Activated CD4-positive, CD25-positive, alpha-beta regulatory T cell treated with anti-CD3 and anti-CD28 coated beads, Interleukin-2, amount 50 U/mL, for 24 hours (primary cell): ENCODE data around the gene SLC15A1.
"Not testable (repeated sequence)": the region's sequence is repeated elsewhere in the genome, so short reads cannot be mapped to it uniquely, and the experiment has no call there.

Experiments
- ATAC-seq, 2 donors: fragments of 150-1000 bp; cut with Tn5 transposase; one replicate each; pipeline ENCODE4 v1.10.0; 2021; ENCODE audit warnings: mild to moderate bottlenecking in 1 of 2, moderate library complexity in 1 of 2

Gene SLC15A1

DNA sequence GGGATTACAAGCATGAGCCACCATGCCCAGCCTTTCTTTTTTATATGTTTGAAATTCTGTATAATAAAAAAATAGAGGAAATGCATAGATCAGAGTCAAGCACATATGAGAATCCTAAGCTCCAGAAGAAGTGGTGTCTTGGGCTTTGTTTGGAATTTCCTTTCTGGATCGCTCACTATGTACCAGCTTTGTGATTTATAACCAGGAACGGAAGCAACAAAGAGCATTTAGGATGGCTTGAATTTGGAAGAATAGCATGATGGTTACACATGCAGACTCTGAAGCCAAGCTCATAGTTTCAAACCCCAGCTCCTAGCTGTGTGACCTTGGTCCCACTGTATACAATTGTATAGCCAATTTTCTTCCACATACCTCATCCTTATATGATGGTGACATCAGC, 28.0 kb upstream of the SLC15A1 start:
- ATAC-seq: no peak

DNA sequence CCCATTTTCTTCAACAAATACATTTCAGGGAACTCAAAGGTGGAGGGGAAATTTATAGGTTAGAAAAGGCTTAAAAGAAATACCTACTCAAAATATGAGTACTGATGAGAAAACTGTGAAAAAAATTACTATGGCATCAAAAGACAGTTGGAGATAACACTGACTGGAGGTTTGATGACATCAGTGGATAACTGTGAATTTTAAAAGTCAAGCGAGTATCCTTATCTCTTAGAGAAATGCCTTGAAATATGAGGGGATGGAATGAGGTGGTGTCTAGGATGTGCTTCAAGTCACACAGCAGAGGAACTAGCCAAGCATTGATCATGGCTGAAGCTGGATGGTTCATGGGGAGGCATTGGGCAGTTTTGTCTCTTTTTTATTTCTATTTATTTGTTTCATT, 27.2 kb upstream of the SLC15A1 start:
- ATAC-seq: no peak

DNA sequence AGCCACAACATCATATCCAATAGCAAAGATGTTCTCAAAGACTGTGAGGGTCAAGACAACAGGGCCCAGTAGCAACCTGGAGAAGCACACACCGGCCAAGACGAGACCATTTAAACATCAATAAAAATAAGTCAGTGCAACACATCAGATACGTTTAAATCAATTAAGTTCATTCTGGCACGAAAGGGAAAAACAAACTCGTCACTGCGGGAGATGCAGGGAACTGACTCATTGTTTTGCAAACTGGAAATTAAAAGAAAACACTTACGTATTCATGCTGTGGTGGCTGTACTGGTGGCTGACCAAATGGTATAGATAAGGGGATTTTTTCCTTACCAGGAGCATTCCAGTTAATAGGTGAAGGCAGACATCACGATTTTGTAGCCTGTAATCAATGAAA, 26.3 kb upstream of the SLC15A1 start:
- no peak for ATAC-seq

- no peak for ATAC-seq
Observed at GRCh38 chr13:98776644-98777043, 24.2 kb upstream of the SLC15A1 start.

DNA sequence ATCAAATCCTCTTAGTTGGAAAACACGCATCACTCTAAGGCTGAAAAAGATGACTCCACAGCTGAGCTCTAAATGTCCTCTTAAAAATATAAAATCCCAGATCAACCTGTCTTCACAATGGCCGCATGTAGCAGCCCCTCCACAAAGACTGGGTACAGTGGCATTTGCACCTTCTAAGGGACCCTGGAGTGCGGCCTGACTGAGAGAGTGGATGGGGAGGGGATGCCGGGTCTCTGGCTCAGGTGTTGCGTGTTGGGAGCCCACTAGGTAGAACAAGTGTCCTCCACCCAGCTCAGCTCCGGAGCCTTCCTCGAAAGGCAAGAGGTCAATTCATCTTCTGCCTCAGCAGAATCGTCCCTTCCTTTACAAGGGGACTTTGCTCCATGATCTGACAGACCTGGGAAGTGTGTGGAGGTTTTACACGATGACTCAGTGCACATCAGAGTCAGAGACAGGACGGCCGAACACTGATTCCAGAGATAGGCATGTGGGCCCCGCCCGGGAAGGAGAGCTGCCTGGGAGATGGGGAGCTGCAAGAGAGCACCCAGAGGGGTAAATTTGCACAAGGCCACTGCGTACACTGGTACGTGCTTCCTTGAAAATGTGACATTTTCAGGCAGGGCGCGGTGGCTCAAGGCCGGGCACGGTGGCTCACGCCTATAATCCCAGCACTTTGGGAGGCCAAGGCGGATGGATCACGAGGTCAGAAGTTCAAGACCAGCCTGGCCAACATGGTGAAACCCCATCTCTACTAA, 23.5 kb upstream of the SLC15A1 start:
- no peak for ATAC-seq

- no peak for ATAC-seq
Observed at GRCh38 chr13:98775386-98775785, 22.9 kb upstream of the SLC15A1 start.

GRCh38 chr13:98774776-98775175, 22.3 kb upstream of the SLC15A1 start:
- ATAC-seq: no peak

DNA sequence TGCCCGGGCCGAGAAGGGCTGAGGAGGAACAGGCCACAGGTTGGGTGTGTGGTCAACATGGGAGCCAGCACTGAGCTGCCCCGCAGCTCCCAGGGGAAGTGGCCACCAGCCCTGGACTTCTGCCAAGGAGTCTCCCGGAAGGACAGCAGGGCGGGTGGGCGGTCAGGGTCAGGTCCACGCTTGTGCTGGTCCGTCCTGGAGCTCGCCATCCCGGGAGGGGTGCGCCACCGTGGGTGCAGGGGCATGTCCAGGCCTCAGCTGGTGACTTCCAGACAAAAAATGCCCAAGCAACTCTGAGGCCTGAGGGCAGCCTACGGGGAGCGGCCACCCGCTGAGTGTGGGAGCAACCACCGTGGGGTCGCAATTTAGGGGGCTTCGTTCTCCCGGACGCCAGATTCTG, 21.4 kb upstream of the SLC15A1 start:
- no peak for ATAC-seq

- no peak for ATAC-seq
Observed at GRCh38 chr13:98772794-98773452, 20.5 kb upstream of the SLC15A1 start.

GRCh38 chr13:98771838-98772611, 19.6 kb upstream of the SLC15A1 start:
- ATAC-seq: no peak

DNA sequence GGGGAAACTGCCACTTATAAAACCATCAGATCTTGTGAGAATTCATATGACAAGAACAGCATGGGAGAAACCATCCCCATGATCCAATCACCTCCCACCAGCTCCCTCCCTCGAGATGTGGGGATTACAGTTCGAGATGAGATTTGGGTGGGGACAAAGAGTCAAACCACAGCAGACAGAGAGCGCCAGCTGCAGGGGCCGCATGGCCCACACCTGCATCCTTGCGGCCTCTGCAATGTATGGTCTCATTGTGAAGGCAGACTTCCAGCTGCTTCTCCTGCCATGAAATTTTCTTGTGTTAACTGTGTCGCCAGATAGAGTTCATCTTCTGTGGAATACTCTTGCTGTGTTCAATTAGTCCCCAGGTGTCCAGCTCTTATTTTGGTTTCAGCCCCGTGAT, 17.3 kb upstream of the SLC15A1 start:
- ATAC-seq: no peak

GRCh38 chr13:98768522-98768921, 16.1 kb upstream of the SLC15A1 start:
- ATAC-seq: no peak

- no peak for ATAC-seq
Observed at GRCh38 chr13:98766697-98767096, 14.2 kb upstream of the SLC15A1 start.

- ATAC-seq: no peak
Observed at GRCh38 chr13:98765996-98766519, 13.6 kb upstream of the SLC15A1 start.

DNA sequence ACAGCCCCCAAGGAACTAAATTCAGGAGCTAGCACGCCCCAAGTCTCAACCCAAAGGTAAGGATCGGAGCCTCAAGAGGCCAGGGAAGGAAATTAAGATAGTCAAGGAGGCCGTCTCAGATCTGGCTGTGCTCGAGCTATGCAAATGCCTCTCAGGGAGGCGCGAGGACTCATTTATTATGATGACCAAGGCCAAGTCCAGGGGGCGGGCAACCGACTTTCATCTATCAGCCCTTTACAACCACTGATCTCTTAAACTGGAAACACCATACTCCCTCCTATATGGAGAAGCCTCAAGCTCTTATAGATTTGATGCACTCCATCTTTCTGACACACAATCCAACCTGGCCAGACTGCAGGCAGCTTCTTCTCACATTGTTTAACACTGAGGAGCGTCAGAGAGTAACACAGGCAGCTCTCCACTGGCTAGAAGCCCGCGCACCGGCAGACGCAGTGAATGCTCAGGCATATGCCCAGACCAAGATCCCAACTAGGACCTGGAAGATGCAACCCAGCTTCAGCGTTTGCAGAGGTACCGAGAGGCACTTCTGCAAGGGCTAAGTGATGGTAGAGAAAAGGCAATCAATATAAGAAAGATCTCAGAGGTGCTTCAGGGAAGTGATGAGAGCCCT, 9.6 kb upstream of the SLC15A1 start:
- no peak for ATAC-seq

DNA sequence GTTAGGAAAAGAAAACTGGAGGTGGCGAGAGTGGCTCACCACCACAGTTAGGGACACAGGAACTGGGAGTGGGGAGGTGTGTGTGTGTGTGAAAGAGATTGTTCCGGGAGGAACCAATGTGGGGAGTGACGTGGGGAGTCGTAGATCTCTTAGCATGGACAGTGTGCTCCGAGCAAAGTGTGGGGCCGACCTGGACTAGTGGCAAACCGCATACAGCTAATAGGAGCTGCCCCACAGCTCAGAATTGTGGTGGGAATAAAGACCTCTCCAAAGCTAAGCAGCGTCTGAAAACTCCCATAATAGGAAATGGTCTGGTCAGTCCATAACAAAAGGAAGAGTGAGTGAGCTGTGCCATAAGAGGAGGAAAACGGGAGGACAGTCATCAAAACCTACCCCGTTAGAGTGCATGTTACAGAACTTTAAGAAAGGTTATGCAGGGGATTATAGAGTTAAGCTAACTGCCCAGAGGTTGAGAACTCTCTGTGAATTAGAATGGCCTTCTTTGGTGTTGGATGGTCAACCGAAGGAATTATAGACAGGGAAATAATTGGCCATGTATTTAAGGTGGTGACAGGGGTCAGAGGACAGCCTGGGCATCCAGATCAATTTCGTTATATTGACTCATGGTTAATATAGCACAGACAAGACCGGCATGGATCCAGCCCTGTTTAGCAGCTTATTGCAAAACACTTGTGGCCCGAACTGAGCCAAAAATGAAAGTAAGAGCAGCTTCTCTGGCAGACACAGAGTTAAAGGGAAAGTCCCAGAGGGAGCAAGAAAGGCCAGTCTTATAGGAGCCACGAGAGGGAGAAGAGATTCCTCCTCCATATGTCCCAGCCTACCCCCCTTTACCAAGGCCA, 8.9 kb upstream of the SLC15A1 start:
- ATAC-seq: no peak

GRCh38 chr13:98755729-98756128, 3.3 kb upstream of the SLC15A1 start:
- ATAC-seq: no peak

DNA sequence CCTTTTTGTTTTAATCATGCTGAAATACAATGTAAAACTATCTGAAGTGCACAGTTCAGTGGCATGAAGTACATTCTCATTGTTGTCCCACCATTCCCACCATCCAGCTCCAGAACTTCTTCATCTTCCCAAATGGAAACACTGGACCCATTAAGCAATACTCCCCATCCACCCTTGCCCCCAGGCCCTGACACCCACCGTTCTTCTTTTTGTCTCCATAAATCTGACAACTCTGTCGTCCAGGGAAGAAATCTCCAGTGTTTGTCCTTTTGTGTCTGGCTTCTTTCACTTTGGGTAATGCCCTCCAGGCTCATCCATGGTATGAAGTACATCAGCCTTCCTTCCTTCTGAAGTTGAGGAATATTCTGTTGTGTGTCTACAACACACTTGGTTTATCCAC, 2.6 kb upstream of the SLC15A1 start:
- no peak for ATAC-seq

- ATAC-seq: not testable (repeated sequence)
Observed at GRCh38 chr13:98754468-98754867, 2.0 kb upstream of the SLC15A1 start.

GRCh38 chr13:98751861-98752466, 508 bp downstream of the SLC15A1 start:
- ATAC-seq: no peak

GRCh38 chr13:98751367-98751782, 1.1 kb downstream of the SLC15A1 start:
- no peak for ATAC-seq

GRCh38 chr13:98749501-98749900, 3.0 kb downstream of the SLC15A1 start:
- ATAC-seq: no peak
